Tibial nerve (tissue), 4 donors: ENCODE data around the gene NUDT13.

Experiments
- EP300 ChIP-seq, 2 donors: sonication (generic); formaldehyde crosslinking; IDR thresholded peaks; one replicate each; pipeline ENCODE4 v1.6.1; 2017; ENCODE audit warnings: antibody characterized with exemption in 2 of 2, mild to moderate bottlenecking in 1 of 2
- POLR2A ChIP-seq, 2 donors: fragments of 450-650 bp; IDR thresholded peaks; one replicate each; pipeline ENCODE4 v1.6.1; 2017; ENCODE audit warnings: antibody characterized with exemption in 2 of 2, mild to moderate bottlenecking in 2 of 2, moderate library complexity in 2 of 2
- TF ChIP-seq, protein P1 (sequence below), 5 experiments: fragments of 200-600 bp in 3 of 5; fragments of 450-650 bp in 2 of 5; sonication (generic) in 3 of 5; IDR thresholded peaks; one replicate each; pipeline ENCODE4 v1.5.1; 2016 to 2019; ENCODE audit warnings: antibody characterized with exemption in 5 of 5, mild to moderate bottlenecking in 3 of 5, moderate library complexity in 2 of 5

DNA sequence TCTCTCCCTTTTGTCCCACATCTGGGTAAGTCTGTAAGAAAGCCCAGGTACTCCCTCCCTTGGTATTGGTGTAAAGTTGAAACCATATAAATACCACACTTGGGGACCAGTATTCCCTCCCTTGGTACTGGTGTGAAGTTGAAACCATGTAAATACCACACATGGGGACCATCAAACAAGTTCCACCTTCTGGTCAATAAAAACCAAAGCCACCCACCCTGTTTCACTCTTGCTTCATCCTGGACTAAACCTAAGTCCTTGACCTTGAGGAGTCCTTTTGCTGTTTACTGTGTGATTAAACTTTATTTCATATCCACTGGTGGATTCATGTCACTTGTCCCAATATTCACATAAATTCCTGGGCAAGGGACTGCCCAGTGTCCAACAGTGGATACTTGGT is 22.0 kb upstream of the NUDT13 start:
- TF ChIP-seq POLR2A (IDR thresholded peaks at IDR 0.05) (no peak), EP300 (IDR thresholded peaks at IDR 0.05) (no peak)
- TF ChIP-seq, protein P1, sequence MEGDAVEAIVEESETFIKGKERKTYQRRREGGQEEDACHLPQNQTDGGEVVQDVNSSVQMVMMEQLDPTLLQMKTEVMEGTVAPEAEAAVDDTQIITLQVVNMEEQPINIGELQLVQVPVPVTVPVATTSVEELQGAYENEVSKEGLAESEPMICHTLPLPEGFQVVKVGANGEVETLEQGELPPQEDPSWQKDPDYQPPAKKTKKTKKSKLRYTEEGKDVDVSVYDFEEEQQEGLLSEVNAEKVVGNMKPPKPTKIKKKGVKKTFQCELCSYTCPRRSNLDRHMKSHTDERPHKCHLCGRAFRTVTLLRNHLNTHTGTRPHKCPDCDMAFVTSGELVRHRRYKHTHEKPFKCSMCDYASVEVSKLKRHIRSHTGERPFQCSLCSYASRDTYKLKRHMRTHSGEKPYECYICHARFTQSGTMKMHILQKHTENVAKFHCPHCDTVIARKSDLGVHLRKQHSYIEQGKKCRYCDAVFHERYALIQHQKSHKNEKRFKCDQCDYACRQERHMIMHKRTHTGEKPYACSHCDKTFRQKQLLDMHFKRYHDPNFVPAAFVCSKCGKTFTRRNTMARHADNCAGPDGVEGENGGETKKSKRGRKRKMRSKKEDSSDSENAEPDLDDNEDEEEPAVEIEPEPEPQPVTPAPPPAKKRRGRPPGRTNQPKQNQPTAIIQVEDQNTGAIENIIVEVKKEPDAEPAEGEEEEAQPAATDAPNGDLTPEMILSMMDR (IDR thresholded peaks at IDR 0.05), result no peak
